Activated T-helper 17 cell treated with anti-CD3 and anti-CD28 coated beads, Interleukin-2, amount 50 U/mL, for 72 hours (primary cell): ENCODE data around the gene C1orf141. TPM values are rescaled to one million over a fixed set of nuclear protein-coding genes. Genes with fewer than 3 reads are reported as not detected.

Experiments used
- ATAC-seq: fragments of 150-1000 bp; cut with Tn5 transposase; replicated peaks from 2 replicates; pipeline ENCODE4 v1.10.0; 2021; ENCODE audit warnings: mild to moderate bottlenecking, moderate library complexity
- H3K27ac Mint-ChIP-seq: one replicate; pipeline ENCODE4 v1.8.0; 2022; ENCODE audit warnings: mixed read lengths
- H3K27me3 Mint-ChIP-seq: one replicate; pipeline ENCODE4 v1.8.0; 2022; ENCODE audit warnings: mixed read lengths
- H3K36me3 Mint-ChIP-seq: one replicate; pipeline ENCODE4 v1.8.0; 2022; ENCODE audit warnings: low read depth, mild to moderate bottlenecking, mixed read lengths
- H3K4me1 Mint-ChIP-seq: one replicate; pipeline ENCODE4 v1.8.0; 2022; ENCODE audit warnings: mixed read lengths
- H3K4me3 Mint-ChIP-seq: one replicate; pipeline ENCODE4 v1.8.0; 2022; ENCODE audit warnings: mild to moderate bottlenecking, mixed read lengths
- H3K9me3 Mint-ChIP-seq: one replicate; pipeline ENCODE4 v1.8.0; 2022; ENCODE audit warnings: mixed read lengths
- total RNA-seq, 2 donors: library from RNA; stranded (reverse); gene quantifications; one replicate each; pipeline ENCODE4 v1.2.3, GENCODE V29; 2022

Gene C1orf141
- total RNA-seq, 2 donors from 2014 or later, result 0.71 to 0.82 TPM

- Mint-ChIP-seq H3K36me3 (peaks cover 49% of the 10 kb centered on the region), H3K27ac (peak overlapping the region; percentile 82), H3K4me3 (peak overlapping the region; percentile 86), H3K4me1 (peaks cover 10% of the 10 kb centered on the region), H3K27me3 (no peaks in the 10 kb centered on the region), H3K9me3 (no peaks in the 10 kb centered on the region)
- ATAC-seq, result peak; percentile 32
These were observed 81.8 kb downstream of the C1orf141 start for GRCh38 chr1:67052741-67053534.

- Mint-ChIP-seq H3K4me3 (peak overlapping the region; percentile 86), H3K27me3 (no peaks in the 10 kb centered on the region), H3K4me1 (peaks cover 10% of the 10 kb centered on the region), H3K36me3 (peaks cover 66% of the 10 kb centered on the region), H3K9me3 (no peaks in the 10 kb centered on the region), H3K27ac (no peak overlapping the region)
- ATAC-seq, result no peak
These were observed 83.6 kb downstream of the C1orf141 start for GRCh38 chr1:67051196-67051595.

GRCh38 chr1:67044631-67045270, 90.0 kb downstream of the C1orf141 start:
- ATAC-seq, result no peak
- H3K4me1 Mint-ChIP-seq, result no peaks in the 10 kb centered on the region
- H3K36me3 Mint-ChIP-seq, result peaks cover 98% of the 10 kb centered on the region
- H3K9me3 Mint-ChIP-seq, result no peaks in the 10 kb centered on the region
- H3K27ac Mint-ChIP-seq, result no peak overlapping the region
- H3K4me3 Mint-ChIP-seq, result no peak overlapping the region
- H3K27me3 Mint-ChIP-seq, result no peaks in the 10 kb centered on the region

- peaks cover 98% of the 10 kb centered on the region for H3K36me3 Mint-ChIP-seq
- H3K27me3 Mint-ChIP-seq, result no peaks in the 10 kb centered on the region
- H3K4me3 Mint-ChIP-seq, result no peak overlapping the region
- H3K4me1 Mint-ChIP-seq, result no peaks in the 10 kb centered on the region
- no peak overlapping the region for H3K27ac Mint-ChIP-seq
- ATAC-seq, result no peak
- no peaks in the 10 kb centered on the region for H3K9me3 Mint-ChIP-seq
These were observed 91.4 kb downstream of the C1orf141 start for GRCh38 chr1:67043366-67043765.

Other genes with a start within 250 kb of the C1orf141 start
- 1 to 10 TPM in 1 of 2 donors, under 1 TPM in 1; 0.65 to 1.4 TPM for gene DNAI4, start 210.1 kb downstream of the C1orf141 start, total RNA-seq
- gene MIER1, start 210.0 kb downstream of the C1orf141 start, total RNA-seq, result 10 to 100 TPM; 44.7 to 60.0 TPM
- gene SLC35D1, start 80.8 kb downstream of the C1orf141 start, total RNA-seq, result 10 to 100 TPM; 10.3 to 16.2 TPM
- 10 to 100 TPM; 15.2 to 20.1 TPM for gene IL23R, start 31.5 kb upstream of the C1orf141 start, total RNA-seq
- gene IL12RB2, start 172.9 kb upstream of the C1orf141 start, total RNA-seq, result 10 to 100 TPM; 57.4 to 63.3 TPM